ENCODE measurements around the gene AAR2.

The AAR2 gene

GRCh38 chr20:36260316-36260715 is 24.0 kb downstream of the AAR2 start:
- DNase-seq (ENCODE audit: low read depth) = no peak

- DNase-seq (ENCODE audit: low read depth) = no peak
Observed at GRCh38 chr20:36261389-36262105, 25.3 kb downstream of the AAR2 start.

- no peak for DNase-seq (ENCODE audit: low read depth)
Observed at GRCh38 chr20:36262440-36262839, 26.2 kb downstream of the AAR2 start.

- no peak for DNase-seq (ENCODE audit: low read depth)
Observed at GRCh38 chr20:36264426-36265246, 28.4 kb downstream of the AAR2 start.

GRCh38 chr20:36266189-36266588 is 29.9 kb downstream of the AAR2 start:
- no peak for DNase-seq (ENCODE audit: low read depth)

- no peak for DNase-seq (ENCODE audit: low read depth)
Observed at GRCh38 chr20:36267605-36268381, 31.5 kb downstream of the AAR2 start.

GRCh38 chr20:36268440-36269342 is 32.4 kb downstream of the AAR2 start:
- no peak for DNase-seq (ENCODE audit: low read depth)

- no peak for DNase-seq (ENCODE audit: low read depth)
Observed at GRCh38 chr20:36269507-36269906, 33.2 kb downstream of the AAR2 start.

GRCh38 chr20:36270744-36271638 is 34.7 kb downstream of the AAR2 start:
- no peak for DNase-seq (ENCODE audit: low read depth)

GRCh38 chr20:36271639-36272546 is 35.6 kb downstream of the AAR2 start:
- no peak for DNase-seq (ENCODE audit: low read depth)

- no peak for DNase-seq (ENCODE audit: low read depth)
Observed at GRCh38 chr20:36272547-36273220, 36.4 kb downstream of the AAR2 start.

- no peak for DNase-seq (ENCODE audit: low read depth)
Observed at GRCh38 chr20:36273414-36274180, 37.3 kb downstream of the AAR2 start.

GRCh38 chr20:36274181-36274841 is 38.0 kb downstream of the AAR2 start:
- no peak for DNase-seq (ENCODE audit: low read depth)

- no peak for DNase-seq (ENCODE audit: low read depth)
Observed at GRCh38 chr20:36275011-36275410, 38.7 kb downstream of the AAR2 start.

- no peak for DNase-seq (ENCODE audit: low read depth)
Observed at GRCh38 chr20:36275441-36276189, 39.3 kb downstream of the AAR2 start.

GRCh38 chr20:36277546-36277945 is 41.3 kb downstream of the AAR2 start:
- no peak for DNase-seq (ENCODE audit: low read depth)

- no peak for DNase-seq (ENCODE audit: low read depth)
Observed at GRCh38 chr20:36279362-36279761, 43.1 kb downstream of the AAR2 start.

Measured in HS-27A (cell line).